Measurements from ENCODE around the gene LRRC63.
"Not testable (repeated sequence)": the region's sequence is repeated elsewhere in the genome, so short reads cannot be mapped to it uniquely, and the experiment has no call there.

- TF ChIP-seq CTCF (conservative IDR thresholded peaks at IDR 0.05); ZFX (IDR thresholded peaks at IDR 0.05): not testable (repeated sequence)
Measured at GRCh38 chr13:46214741-46215140, 3.0 kb downstream of the LRRC63 start.
